Ammon's horn (tissue), 1 donor: Measurements from ENCODE around the gene RGS9.
"Not testable (repeated sequence)": the region's sequence is repeated elsewhere in the genome, so short reads cannot be mapped to it uniquely, and the experiment has no call there.

Experiments
- DNase-seq: peaks from one replicate; pipeline ENCODE4 v3.0.0-alpha.2; 2016; ENCODE audit warnings: low spot score

The RGS9 gene

DNA sequence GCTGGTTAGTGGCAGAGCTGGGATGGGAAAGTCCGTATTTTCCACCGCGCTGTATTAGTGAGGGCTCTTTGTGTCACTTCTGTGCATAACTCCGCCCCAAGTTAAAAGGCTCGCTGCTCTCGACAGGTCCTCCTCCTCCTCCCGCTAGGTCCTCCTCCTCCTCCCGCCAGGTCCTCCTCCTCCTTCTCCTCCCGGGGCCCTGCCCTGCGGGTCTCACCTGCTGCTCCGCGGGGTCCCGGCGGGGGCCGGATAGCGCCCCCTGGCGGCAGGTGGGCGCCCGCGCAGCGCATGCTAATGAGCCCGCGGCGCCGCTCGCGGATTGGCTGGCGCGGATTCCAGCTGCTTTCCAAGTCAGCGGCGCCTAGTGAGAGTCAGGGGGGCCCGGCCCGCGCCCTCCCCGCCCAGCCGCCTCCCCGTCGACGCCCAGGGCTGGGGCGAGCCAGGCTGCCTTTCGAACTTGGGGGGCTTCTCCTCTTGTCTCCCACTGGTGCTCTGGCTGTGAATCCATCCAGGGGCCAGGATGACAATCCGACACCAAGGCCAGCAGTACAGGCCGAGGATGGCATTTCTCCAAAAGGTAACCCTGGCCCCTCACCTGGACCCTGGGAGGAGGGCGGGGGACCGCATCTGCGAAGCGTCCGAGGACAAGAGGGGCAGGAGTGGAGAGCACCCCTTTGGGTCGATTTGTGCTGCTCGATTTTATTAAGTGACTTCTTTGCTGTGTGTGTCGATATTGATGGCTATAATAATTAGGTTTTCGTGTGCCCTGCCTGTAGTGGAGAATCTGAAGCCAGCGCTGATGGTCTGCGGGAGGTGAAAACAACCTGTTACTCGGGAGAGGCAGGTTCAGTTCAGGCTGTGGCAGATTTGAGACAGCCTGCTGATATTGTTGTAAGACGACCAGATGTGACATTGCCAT lies at the start of gene RGS9:
Gene RGS9 (plus strand): TSS at position 350 of the 919 bp plus-strand sequence. CDS start 171 bp downstream, at position 521.
- DNase-seq = peak; percentile 83

DNA sequence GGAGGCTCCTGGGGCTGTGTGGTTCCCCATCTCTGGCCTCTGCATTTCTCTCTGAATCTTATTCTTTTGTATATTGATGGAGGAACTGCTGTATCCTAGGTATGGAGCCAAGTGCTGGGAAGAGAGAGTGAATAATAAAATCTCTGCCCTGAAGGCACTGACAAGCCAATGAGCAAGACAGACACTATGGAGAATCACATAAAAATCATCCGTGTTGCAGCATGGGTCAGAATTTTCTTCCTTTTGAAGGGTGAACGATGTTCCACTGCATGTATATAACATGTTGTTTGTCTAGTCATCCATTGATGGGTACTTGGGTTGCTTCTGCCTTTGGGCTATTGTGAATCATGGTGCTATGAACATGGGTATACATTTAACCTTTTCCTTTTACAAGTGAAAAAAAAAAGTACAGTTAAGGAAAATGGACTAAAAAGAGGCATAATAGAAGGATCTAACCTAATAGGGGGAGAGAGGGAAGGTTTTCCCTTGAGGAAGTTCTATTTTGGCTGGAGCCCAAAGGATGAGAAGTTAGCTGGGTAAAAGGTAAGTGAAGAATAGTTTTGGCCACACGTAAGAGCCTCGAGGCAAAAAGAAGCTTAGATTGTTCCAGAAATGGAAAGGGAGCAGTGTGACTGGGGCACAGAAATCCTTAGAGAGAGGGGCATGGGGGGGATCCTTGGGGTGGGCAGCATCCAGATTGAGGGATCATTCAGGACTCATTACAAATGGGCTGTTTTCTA lies 48.4 kb upstream of the RGS9 start:
- no peak for DNase-seq

DNA sequence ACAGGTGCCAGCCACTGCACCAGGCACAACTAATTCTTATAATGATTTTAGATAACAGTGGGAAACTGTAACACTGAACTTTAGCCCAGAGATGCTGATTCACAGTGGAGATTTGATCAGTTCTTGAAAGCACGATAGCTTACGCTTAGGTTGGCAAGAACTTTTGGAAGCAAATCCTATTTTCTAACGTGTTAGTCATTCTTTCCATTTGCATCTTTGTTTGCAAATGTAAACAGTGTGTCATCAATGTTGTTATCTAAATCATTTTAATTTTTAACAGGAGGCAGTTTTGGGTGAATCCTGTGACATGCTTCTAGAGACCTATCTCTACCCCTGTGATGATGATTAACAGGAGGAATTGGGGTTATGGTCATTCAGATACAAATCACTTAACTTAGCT lies 44.9 kb upstream of the RGS9 start:
- no peak for DNase-seq

DNA sequence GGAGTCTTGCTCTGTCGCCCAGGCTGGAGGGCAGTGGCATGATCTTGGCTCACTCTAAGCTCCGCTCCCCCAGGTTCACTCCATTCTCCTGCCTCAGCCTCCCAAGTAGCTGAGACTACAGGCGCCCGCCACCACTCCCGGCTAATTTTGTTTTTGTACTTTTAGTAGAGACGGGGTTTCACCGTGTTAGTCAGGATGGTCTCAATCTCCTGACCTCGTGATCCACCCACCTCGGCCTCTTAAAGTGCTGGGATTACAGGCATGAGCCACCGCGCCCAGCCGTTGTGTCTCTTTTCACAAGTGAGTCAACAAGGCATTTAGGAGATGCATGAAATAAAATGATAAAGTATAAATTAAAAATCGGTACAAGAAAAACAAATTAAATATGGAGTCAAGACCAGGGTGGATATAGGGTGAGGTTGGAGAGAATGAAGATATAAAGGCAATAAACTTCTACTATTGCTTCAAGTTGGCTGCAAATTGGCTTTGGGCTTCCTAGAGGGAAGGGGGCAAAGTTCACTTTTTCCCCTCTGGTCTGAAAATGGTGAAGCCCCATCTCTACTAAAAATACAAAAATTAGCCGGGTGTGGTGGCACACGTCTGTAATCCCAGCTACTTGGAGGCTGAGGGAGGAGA lies 44.3 kb upstream of the RGS9 start:
- DNase-seq = not testable (repeated sequence)

DNA sequence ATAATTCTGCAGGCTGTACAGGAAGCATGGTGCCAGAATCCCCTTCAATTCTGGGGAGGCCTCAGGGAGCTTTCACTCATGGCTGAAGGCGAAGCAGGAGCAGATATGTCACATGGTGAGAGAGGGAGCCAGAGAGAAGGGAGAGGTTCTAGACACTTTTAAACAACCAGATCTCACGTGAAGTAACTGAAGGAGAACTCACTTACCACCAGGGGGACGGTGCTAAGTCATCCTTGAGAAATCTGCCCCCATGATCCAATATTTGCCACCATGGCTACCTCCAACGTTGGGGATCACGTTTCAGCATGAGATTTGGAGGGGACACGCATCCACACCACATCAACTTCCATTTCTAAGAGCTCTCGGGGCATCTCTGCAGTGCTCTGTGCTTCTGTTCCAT lies 43.2 kb upstream of the RGS9 start:
- DNase-seq = no peak

DNA sequence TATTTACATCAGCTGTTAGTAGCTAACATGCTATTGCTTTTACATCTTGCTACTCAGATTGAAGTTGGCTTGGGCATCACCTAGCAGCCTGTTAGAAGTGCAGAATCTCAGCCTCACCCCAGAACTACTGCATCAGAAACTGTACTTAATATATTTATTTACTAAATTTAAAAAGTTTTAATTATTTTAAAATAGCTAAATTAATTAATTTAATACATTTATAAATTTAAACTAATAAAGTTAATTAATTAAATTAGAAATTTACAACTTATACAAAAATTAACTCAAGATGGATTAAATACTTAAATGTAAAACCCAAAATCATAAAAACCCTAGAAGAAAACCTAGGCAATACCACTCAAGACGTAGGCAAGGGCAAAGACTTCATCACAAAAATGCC lies 41.7 kb upstream of the RGS9 start:
- DNase-seq = no peak

DNA sequence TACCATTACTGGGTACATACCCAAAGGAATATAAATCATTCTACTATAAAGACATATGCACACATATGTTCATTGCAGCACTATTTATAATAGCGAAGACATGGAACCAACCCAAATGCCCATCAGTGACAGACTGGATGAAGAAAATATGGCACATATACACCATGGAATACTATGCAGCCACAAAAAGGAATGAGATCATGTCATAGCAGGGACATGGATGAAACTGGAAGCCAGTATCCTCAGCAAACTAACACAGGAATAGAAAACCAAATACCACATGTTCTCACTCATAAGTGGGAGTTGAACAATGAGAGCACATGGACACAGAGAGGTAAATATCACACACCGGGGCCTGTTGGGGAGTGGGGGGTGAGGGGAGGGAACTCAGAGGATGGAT lies 40.8 kb upstream of the RGS9 start:
- DNase-seq = not testable (repeated sequence)

DNA sequence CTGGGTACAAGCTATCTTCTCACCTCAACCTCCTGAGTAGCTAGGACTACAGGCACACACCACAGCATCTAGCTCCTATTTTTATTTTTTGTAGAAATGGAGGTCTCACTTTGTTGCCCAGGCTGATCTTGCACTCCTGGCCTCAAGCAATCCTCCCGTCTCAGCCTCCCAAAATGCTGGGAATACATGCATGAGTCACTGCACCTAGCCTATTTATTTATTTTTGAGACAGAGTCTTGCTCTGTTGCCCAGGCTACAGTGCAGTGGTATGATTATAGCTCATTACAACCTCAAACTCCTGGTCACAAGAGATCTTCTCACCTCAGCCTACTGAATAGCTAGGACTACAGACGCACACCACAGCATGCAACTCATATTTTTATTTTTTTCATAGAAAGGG lies 40.1 kb upstream of the RGS9 start:
- no peak for DNase-seq

DNA sequence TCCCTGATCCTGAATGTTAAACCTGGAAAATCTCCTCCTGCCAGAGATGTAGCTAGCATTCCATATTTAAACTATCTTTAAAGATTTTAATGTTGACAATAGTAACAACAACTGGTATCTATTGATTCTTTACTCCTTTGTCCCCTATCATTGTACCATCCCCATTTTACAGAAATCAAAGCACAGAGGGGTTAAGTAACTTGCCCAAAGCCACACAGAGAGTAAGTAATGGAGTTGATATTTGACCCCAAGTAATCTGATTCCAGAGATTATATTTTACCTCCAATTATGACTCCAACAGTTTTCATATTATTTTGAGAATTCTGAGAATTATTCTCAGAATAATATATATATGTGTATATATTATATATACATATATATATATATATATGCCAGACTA lies 37.7 kb upstream of the RGS9 start:
- no peak for DNase-seq

DNA sequence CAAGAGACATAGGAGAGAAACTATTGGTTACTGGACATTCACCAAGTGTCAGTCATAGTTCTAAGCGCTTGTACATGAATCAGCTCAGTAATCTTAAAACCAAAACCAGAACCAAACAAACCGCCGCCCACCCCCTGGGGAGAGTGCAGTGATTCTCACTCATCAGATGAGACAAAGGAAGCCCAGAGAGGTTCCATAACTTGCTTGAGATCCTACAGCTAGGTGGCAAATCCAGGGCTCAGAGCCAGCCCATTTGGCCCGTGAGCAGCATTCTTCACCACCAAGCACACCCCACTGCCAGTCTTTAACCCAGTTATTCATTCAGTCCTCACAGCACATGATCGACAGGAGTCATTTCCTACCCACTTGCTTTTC lies 37.2 kb upstream of the RGS9 start:
- no peak for DNase-seq

DNA sequence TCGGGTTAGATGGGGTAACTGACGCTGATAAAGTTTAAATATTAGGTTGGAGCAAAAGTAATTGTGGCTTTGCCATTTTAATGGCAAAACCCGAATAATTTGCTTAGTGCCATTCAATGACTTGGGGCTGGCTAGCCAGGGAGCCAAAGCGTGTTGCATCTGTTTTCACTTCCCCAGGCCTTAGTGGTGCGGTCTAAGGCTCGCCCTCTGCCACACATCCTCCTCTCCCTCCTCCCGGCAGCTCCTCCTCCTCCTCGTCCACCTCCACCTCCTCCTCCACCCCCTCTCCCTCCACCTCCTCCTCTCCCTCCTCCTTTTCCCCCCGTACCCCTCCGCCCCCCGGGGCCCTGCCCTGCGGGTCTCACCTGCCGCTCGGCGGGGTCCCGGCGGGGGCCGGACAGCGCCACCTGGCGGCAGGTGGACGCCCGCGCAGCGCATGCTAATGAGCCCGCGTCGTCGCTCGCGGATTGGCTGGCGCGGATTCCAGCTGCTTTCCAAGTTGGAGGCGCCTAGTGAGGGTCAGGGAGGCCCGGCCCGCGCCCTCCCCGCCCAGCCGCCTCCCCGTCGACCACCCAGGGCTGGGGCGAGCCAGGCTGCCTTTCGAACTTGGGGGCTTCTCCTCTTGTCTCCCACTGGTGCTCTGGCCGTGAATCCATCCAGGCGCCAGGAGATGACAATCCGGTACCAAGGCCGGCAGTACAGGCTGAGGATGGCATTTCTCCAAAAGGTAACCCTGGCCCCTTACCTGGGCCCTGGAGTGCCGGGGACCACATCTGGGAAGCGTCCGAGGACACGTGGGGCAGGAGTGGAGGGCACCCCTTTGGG lies 36.6 kb upstream of the RGS9 start:
- peak; percentile 87 for DNase-seq

DNA sequence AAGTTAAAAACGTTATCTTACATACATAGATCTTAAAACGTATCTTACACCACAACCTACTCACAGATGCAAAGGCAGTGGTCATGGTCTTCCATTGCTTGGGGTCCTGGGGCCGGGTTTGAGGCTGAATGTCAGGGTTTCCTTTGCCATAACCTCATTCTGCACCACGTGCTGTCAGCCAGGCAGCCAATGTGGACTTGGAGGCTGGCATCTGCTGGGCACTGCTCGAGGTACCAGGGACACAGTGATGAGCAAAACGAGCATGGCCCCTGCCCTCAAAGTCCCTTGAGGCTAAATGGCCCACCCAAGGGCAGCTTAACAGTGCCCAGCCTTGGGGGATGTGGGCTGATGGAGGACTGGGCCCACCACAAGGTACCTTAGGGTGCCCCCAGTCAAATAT lies 35.8 kb upstream of the RGS9 start:
- no peak for DNase-seq

DNA sequence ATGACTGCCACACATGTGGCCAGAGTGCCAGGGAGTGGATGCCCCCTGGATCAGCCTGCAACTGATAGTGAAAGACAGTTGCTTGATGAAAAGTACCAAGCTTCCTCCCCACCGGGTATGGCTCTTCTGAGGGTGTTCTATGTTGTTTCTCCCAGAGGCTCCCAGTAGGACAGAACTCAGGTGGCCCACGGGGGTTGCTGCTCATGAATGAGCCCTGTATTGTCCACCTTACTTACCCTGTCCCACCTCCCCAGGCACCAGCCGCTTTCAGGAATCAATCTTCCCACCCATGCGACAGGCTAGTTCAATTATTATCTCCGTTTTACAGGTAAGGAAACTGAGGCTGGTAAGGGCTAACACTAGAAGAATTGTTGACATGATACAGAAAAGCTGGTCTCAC lies 34.9 kb upstream of the RGS9 start:
- DNase-seq = no peak

DNA sequence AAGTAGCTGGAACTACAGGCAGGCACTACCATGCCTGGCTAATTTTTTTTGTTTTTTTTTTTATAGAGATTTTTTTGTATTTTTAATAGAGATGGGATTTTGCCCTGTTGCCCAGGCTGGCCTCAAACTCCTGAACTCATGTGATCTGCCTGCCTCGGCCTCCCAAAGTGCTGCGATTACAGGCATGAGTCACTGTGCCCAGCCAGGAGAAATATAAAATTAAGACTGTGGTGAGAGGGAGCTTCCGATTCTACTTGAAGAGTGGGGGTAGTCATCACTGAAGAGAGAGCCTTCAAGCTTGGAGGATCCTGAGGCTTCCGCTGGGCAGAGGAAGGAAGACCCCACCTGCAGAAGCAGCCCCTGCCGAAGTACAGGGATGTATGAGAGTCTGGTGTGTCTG lies 34.4 kb upstream of the RGS9 start:
- DNase-seq = no peak

DNA sequence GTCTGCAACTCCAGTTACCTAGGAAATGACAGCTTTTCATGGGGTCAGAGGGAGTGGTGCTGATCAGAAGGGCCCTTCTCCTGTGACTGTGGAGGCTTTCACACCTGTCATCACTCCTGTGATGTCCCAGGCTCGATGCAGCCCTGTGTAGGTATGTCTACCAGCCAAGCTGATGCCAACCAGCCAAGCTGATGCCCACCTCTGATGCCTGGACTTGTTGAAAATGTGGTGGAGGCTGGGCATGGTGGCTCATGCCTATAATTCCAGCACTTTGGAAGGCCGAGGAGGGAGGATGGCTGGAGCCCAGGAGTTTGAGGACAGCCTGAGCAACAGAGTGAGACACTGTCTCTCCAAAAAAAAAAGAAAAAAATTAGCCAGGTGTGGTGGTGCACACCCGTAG lies 33.7 kb upstream of the RGS9 start:
- DNase-seq = no peak

DNA sequence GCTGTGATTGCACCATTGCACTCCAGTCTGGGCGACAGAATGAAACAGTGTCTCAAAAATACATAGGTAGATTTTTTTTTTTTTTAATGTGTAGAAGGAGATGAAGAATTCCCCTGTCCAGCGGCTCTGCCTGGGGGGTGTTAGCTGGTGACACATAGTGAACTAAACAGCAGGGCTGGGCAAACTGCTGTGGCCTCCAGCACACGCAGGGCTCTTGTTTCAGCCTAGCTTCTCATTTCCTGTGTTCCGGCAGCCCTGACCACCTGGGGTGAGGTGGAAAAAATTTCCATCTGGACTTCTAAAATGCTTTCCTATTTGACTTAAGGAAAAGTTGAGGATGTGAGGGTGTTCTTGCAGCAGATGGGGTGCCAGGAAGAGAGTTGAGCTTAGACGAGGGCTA lies 33.3 kb upstream of the RGS9 start:
- DNase-seq = no peak

DNA sequence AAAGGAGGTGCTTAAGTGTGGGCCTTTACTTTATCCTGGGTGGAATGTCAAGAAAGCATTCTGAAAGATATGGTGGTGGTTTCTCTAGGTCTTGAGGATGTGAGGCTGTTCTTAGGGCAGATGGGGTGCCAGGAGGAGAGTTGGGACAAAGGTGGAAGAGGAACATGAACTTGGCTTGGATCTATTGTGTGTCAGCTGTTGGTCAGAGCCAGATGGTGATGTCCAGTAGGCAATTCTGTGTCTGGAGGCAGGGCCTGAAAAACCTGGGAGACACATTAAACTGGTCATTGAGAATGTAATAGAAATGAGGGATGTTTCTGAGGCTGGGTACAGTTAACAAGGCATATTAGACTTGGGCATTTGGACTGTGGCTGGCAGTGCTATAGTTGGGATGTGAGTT lies 32.6 kb upstream of the RGS9 start:
- DNase-seq = no peak

DNA sequence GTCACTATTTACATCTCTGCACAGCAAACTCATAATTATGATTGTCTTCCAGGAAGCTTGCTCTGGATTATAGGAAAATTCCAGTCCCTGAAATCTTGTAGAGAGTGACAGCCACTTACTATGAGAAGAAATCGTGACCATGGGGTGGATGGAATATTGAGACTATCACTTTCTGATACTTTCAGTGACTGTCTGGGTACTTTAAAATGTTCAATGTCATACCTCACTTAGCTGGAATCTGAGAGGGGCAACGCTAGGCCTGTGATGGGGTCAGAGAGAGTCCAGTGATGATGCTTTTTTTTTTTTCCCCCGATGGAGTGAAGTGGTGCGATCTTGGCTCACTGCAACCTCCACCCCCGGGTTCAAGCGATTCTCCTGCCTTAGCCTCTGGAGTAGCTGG lies 32.2 kb upstream of the RGS9 start:
- no peak for DNase-seq

DNA sequence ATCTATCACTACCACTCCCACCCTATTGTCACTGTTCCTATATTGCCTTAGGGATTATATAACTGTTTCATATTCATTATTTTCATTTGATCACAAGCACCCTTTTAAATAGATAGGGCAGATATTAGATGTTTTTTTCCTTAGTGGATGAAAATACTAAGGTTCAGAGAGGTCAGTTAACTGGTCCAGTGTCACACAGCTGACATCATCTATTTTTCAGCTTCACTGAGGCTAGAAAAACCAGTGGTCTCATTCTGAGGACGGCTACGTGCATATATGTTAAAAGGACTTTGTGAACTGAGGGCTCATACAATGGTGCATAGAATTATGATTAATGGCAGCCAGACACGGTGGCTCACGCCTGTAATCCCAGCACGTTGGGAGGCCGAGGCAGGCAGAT lies 29.0 kb upstream of the RGS9 start:
- DNase-seq = no peak

DNA sequence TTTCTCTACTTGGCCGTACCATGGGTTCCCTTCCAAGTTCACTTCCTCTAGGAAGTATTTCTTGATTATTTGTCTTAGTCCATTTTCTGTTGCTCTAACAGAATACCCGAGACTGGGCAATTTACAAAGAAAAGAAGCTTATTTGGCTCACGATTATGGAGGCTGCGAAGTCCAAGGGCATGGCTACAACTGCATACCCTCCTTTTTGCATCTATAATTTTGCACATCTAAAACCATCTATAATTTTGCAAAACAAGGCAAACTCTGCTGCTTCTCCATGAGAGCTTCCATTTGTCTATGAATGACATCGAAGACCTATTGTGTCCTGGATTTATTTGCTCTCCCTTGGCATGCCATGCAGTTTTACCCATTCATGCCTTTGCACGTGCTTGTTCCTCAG lies 27.6 kb upstream of the RGS9 start:
- DNase-seq = no peak

DNA sequence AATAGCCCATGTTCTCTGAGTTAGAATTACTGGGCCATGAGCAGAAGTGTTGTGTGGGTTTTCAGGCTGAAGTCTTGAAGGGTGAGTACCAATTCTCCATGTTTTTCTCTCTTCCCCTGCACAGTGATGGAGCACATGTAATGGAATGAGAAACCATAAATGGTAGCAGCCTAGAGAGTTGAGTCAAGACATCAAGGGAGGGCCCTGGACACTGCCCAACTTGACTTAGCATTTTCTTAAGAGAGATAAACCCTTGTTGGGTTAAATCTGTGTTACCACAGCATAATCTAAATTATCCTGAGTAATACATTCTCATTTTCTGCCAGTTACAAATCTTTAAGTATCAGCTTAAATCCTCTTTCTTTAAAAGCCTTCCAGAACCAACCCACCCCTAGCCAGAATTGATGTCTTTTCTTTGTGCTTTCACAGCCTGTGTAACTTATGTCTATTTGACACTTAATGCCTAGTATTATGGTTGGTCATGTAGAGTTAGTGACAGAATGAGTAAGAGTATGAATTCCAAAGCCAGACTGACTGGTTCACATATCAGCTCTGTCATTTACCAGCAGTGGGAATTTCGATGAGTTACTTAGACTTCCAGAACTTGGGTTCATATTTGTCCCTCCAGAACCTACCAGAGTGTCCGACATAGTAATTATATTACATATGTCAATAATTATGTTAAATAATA lies 27.0 kb upstream of the RGS9 start:
- DNase-seq = no peak

DNA sequence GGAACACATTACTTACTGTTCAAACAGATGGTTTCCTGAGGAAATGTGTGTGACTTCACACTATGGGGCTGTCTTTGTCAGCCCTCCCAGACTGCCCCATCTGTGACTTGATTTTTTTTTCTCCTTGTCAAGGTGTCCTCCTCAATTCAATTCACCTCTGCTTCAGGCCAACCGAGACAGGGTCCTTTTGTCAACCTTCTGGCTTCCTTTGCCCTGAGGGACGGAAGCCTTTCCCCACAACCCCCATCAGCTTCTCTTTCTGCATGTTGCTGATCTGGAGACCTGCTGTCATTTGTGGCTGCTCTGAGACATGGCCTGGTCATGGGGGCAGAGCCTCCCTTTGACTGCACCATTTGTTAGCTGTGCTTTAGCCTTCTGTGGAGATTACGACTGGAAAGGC lies 21.3 kb upstream of the RGS9 start:
- no peak for DNase-seq
